DMS 273 (cell line): ENCODE measurements around the gene PRR20G.
"Not testable (repeated sequence)": the region's sequence is repeated elsewhere in the genome, so short reads cannot be mapped to it uniquely, and the experiment has no call there.

Experiments
- DNase-seq: peaks from one replicate; lab custom pipeline; 2025; ENCODE audit not compliant: unreplicated experiment; lab: John Stamatoyannopoulos, UW

Gene PRR20G

DNA sequence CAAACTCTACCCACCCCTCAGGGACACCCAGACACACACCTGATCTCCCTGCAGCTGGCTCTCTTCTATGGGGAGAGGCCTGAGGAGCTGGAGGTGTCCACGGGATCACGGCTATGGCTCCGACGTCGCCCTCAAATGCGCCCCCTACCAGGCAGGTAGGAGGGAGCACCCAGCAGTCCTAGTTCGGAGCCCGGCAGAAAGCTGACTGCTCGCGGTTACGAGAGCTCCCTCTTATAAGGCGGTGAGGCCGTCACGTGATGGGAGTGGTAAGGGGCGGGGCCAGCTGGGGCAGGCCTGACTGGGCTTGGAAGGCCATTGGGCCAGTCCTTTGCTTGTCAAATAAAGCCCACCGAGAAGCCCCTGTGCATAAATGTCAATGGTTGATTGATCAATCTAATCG, at the start of gene PRR20G:
Gene PRR20G, minus strand, starts transcription at position 207 of the 400 bp plus-strand sequence. CDS start 681 bp downstream, outside the sequence.
- no peak for DNase-seq

DNA sequence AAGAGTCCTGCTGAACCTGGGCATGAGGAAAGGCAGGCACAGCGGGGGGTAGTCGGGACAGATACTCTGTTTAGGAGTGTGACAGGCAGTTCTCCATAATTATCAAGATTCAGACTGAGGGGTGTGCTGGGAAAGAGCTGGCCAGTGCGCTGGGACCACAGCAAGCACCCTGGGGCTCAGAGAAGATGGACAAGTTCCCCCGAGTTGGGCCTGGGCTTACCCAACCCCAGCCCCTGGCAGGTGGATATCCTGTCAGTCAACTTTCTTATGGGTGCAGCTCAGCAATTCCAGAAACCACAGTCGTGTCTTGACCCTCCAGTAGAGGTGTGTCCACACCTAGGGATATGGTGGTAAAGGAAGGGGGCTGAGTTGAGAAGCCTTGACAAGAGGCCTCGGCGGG, 49.2 kb upstream of the PRR20G start:
- no peak for DNase-seq

DNA sequence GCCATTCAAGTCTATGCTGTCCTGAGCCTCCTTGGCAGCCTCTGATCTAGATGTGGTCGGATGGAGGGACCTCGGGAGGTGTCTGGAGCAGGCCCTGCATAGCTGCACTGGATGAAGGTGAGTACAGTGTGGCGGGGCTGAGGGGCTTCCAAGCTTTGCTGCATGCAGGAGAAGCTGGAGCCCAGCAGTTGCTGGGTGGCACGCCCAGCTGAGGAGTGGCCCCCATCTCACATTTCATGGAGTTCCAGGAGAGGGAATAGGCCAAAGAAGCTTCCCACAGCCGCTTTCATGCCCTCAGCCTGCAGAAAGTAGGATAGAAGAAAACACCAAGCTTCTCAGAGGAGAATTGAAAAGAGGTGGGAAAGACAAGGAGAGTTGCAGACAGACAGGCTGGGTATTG, 48.3 kb upstream of the PRR20G start:
- no peak for DNase-seq

DNA sequence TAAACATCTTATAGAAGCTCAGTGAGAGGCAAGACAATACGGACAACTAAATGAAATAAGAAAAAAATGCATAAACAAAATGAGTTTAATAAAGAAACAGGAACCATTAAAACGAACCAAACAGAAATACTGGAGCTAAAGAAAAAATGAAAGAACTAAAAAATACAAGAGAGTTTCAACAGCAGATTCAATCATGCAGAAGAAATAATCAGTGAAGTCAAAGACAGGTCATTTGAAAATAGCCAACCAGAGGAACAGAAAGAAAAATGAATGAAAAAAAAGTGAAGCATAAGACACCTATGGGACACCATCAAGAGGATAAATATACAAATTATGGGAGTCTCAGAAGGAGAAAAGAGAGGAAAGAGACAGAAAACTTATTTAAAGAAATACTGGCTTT, 42.5 kb upstream of the PRR20G start:
- no peak for DNase-seq

DNA sequence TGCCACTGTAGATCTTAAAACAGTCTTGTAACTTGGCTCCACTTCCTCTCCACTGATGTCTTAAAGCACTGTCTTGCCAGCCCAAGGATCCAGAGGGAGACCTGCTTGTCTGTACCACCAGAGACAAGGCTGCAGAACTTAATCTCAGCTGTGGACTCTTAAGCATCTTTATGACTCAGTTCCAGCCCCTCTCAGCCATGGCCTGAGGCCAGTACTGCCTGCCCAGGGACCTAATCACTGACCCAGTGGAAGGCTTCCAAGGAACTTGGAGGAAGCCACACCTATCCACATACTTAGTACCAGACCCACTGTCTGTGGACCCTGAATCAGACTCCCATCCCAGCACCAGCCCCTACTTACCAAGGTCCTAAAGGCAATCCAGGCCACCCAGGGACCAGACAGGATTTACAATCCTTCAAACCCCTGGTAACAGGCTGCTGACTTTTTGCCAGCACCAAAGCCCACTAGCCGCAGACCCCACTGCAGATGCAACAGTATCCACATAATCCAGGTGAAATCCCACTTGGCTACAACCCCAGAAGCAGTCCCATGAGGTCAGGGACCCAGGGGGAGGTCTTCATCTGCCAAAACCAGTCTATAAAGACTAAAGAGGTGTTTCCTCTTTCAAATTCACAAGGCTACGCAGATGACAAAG, 41.9 kb upstream of the PRR20G start:
- DNase-seq: no peak

DNA sequence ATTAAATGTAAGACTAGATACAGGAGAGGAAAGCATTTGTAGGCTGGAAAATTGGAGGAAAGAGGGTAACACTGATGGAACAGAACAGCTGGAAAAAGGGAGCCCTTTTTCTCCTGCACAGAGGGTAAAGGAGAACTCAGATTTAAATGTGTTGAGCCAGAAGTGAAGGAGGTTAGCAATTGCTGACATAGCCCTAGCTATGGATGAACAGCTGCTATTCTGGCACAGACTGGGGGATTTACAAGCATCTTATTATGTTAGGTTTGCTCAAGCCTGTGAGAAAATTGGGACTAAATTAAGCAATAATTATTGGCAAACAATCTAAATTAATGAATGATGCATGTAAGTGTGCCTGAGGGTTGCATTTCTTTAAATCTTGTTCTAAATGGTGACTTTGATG, 40.6 kb upstream of the PRR20G start:
- DNase-seq: peak; percentile 81

DNA sequence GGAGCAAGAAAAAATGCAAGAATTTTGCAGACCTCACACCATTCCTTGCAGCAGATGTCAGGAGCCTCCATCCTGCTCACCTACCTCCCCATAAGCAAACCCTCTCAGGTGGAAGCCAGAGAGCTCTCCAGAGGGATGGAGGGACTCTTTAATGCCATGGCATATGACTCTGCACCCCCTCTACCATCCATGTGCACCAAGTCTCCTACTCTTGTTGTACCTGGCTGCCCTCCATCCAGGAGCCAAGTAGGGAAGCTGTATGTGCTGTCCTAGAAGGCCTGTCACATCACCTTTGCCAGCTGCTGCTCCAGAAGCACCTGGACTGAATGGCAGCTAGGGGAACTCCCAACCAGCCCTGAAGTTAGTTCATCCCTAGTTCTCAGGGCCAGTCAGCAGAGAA, 38.5 kb upstream of the PRR20G start:
- DNase-seq: no peak

DNA sequence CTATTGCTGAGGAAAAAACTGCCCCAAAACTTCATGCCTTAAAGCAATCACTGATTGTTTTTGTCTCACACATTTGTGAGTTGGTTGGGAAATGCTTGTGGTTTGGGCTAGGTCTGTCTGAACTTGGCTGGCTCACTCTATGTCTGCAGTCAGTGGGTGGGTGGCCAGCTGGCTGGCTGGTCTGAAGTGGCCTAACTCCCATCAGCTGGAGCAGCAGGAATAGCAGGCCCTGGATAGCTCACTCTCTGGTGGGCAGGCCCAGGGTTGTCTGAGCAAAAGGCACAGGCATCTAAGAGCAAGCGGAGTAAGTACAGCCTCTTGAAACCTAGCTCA, 37.7 kb upstream of the PRR20G start:
- no peak for DNase-seq

DNA sequence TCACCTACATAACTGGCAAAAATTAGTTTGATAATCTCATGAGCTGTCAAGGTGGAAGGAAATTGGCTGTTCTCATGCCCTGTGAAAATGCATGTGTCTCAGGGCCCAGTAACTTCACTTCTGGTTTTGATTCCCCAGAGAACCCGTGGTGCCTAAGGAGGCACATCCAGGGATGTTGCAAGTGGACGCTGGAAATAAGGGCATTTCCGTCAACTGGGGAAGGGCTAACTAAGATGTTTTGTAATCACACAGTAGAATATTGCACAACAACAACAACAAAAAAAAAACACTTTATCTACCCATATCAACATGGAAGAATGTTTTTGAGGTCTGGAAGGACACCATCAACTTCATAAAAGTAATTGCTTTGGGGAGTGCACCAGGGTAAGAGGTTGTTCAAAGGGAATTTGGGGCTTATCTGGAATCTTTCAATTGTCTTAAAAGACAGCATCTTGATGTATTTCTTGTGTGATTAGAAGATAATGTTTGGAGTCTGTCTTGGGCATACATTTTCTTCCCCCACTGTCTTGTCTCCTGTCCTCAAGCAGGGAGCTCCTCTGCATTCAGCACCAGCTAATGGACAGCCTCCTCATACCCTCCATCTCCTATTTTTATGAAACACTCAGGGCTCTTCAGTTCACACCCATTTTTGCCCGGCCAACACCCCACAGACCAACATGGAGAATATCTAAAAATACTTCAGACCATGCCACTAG, 37.2 kb upstream of the PRR20G start:
- DNase-seq: no peak

DNA sequence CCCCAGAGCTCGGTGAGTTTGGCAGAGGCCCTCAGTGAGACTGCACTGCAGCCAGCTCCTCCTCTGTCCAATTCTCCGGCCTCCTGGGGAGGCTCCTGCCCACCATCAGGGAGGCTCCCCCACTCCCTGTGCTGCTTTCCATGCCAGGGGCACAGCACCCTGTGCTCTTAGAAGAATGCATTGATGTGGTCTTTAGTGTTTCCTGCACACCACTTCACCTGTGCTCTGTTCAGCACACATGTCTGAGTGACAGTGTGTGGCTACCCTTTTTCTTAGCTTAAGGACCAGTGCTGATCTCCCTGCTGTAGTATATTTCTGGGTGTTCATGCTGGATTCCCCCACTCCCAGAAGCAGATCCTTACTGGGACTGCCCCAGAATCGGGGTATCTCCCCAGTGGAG, 36.2 kb upstream of the PRR20G start:
- no peak for DNase-seq

DNA sequence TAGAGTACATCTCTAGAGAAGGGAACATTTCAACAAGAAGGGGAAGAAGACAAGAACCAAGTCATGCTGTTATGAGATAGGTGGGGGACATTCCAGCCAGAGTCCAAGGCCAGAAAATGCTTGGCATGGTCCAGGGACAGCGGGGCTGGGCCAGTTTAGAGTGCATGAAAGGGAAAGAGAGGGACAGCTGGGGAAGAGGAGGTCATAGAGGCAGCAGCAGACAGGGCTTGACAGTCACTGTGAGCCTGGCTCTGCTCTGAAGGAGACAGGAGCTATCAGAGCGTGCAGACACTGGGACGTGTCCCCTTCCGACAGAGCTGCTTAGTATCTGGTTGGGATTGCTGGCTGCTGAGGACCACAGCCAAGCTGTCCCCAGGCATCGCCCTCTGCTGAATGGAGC, 35.7 kb upstream of the PRR20G start:
- DNase-seq: no peak

DNA sequence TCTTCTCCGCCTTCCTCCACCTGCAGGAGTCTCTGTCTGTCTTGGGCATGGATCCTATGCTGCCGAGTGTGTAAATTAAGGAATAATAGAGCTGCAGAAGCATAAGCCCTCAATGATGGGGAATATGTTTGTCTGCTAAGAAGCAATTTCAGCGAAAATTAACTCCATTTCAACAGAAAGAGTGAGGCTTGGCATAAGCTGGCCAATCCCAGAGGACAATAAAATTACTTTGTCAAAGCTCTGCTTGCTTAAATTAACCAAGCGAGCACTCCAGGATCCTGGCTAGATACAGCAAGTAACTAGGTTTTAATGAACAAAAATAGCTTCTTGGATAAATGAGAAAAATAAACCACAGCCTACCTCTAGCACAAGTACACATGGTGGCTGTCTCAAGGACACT, 33.5 kb upstream of the PRR20G start:
- DNase-seq: no peak

DNA sequence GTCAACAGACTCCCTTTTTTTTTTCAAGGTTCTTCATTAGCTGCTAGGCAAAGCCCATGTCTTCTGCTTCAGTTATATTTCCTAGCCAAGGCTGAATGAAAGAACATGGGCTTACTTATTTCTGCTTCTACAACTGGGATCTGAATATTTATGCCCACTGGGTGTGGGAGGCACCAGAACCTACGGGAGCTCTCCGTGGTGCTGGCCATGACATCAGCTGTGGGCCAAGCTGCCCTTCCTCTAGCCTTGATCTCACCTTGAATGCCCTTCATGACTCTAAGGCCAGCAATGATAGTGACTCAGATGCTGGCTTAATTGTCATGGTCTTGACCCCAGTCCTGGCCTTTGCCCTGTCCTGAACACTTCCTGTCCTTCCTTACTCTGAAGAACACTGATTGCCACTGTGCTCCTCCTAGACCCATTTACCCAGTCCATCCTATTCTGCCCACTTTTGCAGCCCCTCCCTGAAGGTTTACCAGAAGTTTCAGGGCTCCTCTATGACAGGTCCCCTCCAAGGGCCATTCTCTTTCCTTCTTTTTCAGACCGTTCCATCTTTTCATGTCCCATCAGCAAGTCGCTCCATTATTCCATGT, 32.8 kb upstream of the PRR20G start:
- DNase-seq: peak; percentile 28

DNA sequence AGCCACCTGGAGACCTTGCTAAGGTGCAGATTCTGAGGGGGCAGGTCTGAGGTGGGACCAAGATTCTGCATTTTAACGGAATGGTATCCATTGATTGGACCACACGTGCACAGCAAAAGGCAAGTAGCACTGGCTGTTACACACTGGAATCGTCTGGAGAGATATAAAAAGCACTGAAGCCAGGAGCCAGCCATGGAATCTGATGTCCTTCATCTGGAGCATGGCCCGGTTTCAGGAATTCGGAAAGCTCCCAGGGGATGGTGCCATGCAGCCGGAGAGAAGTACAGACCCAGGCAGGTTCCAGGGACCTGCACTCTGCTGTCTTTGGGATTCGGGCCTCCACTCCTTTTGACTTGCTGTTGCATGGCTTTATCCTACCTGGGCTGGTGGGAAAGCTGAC, 28.8 kb upstream of the PRR20G start:
- DNase-seq: no peak

DNA sequence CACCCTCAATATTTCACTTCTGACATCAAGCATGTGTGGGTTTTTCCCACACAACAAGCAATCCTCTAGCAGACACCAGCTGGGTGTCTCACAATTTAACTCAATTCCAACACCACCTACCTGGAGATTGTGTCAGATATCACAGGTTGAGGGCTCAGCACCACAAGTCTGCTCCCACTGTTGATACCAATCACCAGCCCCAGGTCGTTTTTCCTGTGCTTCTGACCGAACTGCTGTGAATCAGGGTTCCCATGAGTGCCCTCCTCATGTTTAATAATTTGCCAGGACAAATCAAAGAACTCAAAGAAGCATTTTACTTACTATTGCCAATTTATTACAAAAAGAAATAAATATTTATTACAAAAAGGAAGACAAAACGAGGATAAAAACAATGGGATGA, 25.0 kb upstream of the PRR20G start:
- DNase-seq: no peak

DNA sequence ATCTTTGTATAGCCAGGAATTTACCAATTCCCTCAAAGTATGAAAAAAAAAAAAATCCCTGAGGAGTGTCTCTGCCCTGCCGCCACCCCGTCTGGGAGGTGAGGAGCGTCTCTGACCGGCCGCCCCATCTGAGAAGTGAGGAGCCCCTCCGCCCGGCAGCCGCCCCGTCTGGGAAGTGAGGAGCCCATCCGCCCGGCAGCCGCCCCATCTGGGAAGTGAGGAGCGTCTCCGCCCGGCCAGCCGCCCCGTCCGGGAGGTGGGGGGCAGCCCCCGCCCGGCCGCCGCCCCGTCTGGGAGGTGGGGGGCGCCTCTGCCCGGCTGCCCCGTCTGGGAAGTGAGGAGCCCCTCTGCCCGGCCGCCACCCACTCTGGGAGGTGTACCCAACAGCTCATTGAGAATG, 21.0 kb upstream of the PRR20G start:
- not testable (repeated sequence) for DNase-seq

DNA sequence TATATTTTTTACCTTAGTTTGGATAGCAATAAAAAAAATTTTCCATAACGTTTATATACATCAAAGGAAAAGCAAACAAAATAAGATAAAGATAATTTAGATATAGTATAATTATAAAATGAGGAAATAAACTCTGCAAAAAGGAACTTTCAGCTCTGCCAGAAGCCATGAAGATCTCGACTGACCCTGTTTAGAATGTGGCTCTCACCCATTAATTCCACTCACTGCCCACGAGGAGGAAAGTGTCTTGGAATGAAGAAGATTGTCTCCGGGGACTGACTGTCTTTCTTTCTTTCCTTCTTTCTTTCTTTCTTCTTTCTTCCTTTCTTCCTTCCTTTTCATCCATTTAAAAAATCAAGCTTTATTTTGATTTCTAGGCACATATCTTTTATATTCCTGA, 20.1 kb upstream of the PRR20G start:
- DNase-seq: no peak

DNA sequence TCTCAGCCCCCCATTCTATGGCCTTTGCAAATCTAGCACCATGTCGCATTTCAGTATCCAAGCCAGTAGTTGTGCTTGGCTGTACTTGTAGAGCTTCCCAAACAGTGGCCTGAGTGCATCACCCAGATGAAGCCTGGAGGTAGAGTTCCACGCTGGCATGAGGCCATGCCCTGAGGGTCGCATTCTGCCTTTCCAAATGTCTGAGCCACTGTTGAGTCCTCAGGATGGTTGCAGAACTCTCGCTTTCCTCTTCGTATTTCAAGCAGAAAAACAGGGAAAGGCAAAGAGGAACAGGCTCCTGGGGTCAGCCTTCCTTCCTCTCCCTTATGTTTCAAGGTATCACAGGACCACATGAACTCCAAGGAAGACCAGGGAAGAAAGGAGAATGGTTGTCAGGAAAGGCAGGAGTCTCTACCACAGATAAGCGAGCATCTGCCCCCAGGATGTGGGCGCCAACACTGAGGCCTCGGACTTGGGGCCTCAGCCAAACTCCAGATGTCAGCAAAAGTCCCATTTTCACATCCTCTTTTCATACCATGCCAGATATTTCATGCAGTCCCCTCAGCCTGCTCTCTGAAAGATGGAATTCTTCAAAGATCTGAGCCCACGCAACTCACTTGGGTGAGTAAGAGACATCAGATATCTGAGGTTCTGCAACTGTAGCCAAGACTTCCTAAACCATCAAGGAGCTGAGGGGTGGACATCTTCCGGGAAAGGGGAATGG, 19.4 kb upstream of the PRR20G start:
- DNase-seq: peak; percentile 28

DNA sequence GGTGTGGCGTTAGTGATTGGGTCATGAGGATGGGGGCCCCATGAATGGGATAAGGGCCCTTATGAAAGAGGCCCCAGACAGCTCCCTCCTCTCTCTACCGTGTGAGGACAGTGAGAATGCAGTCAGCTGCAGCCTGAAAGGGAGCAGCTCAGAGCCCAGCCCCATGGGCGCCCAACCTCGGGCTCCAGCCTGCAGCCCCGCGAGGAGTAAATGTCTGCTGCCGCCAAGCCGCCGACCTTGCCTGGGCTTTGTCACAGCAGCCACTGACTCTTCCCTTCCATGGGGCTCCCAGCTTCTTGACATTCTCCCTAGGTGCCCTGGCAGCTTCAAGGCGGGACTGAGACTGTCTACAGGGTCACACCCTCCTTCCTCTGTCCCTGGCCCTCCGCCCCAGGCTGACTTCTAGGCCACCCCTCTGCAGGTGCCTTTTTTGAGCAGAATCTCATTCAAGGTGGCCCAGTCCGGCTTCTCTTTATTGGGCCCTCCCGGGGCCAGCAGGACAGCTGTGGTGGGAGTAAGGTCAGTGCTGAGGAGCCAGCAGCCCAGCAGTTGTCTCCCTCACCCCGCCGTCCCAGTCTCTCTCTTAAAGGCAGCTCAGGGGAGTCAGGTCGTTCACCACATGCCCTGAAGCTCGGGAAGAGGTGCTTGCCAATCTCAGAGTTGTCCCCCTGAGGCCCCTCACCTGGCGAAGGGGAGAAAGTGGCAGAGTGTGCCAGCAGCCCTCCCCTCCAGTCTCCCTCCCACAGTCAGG, 18.7 kb upstream of the PRR20G start:
- DNase-seq: no peak

DNA sequence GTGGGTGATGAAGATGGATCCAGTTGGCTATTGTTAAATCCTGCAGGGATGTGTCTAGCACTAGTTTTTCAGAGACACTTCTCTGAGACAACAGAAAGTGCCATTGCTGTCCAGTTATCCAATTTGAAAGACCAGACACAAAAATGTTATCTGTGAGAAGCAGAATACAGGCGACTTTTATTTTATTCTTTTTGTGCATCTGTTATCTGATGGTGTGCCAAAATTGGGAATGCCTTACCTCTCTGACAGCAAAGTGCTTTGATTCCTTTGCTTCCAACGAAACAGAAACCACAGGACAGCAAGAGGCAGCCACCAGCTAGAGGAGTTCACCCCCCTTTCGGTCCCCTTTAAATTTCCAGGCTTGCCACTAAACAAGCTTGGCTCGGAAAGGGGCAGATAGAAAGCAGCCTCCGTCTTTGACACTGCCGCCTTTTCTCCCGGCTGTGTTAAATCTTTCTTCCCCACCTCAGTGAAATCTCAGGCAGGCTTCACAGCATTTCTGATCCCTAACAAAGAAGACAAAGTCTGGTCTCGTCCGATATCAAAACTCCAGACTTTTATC, 17.7 kb upstream of the PRR20G start:
- no peak for DNase-seq
